ENCODE results near the gene ITGAE.
"Not testable (repeated sequence)": the region's sequence is repeated elsewhere in the genome, so short reads cannot be mapped to it uniquely, and the experiment has no call there.

Gene ITGAE

GRCh38 chr17:3761036-3761917 lies 39.7 kb downstream of the ITGAE start:
- DNase-seq (ENCODE audit: low read depth), result no peak

- no peak for DNase-seq (ENCODE audit: low read depth)
These were observed 41.3 kb downstream of the ITGAE start for GRCh38 chr17:3759597-3760216.

- no peak for DNase-seq (ENCODE audit: low read depth)
These were observed 45.5 kb downstream of the ITGAE start for GRCh38 chr17:3755335-3756030.

GRCh38 chr17:3754458-3755334 lies 46.3 kb downstream of the ITGAE start:
- no peak for DNase-seq (ENCODE audit: low read depth)

- no peak for DNase-seq (ENCODE audit: low read depth)
These were observed 46.9 kb downstream of the ITGAE start for GRCh38 chr17:3754066-3754457.

- no peak for DNase-seq (ENCODE audit: low read depth)
These were observed 47.4 kb downstream of the ITGAE start for GRCh38 chr17:3753624-3754023.

GRCh38 chr17:3751836-3752235 lies 49.2 kb downstream of the ITGAE start:
- no peak for DNase-seq (ENCODE audit: low read depth)

GRCh38 chr17:3750926-3751325 lies 50.1 kb downstream of the ITGAE start:
- DNase-seq (ENCODE audit: low read depth), result no peak

GRCh38 chr17:3750296-3750695 lies 50.7 kb downstream of the ITGAE start:
- DNase-seq (ENCODE audit: low read depth), result no peak

- DNase-seq (ENCODE audit: low read depth), result no peak
These were observed 52.4 kb downstream of the ITGAE start for GRCh38 chr17:3748576-3748975.

- DNase-seq (ENCODE audit: low read depth), result no peak
These were observed 53.2 kb downstream of the ITGAE start for GRCh38 chr17:3747805-3748204.

- DNase-seq (ENCODE audit: low read depth), result no peak
These were observed 55.9 kb downstream of the ITGAE start for GRCh38 chr17:3745071-3745470.

GRCh38 chr17:3744014-3744413 lies 57.0 kb downstream of the ITGAE start:
- DNase-seq (ENCODE audit: low read depth), result no peak

GRCh38 chr17:3740611-3741073 lies 60.3 kb downstream of the ITGAE start:
- no peak for DNase-seq (ENCODE audit: low read depth)

- DNase-seq (ENCODE audit: low read depth), result no peak
These were observed 61.4 kb downstream of the ITGAE start for GRCh38 chr17:3739422-3740124.

- DNase-seq (ENCODE audit: low read depth), result no peak
These were observed 62.3 kb downstream of the ITGAE start for GRCh38 chr17:3738562-3739295.

- no peak for DNase-seq (ENCODE audit: low read depth)
These were observed 65.5 kb downstream of the ITGAE start for GRCh38 chr17:3735515-3735914.

- DNase-seq (ENCODE audit: low read depth), result not testable (repeated sequence)
These were observed 66.1 kb downstream of the ITGAE start for GRCh38 chr17:3734911-3735276.

- no peak for DNase-seq (ENCODE audit: low read depth)
These were observed 68.8 kb downstream of the ITGAE start for GRCh38 chr17:3732210-3732621.

- DNase-seq (ENCODE audit: low read depth), result no peak
These were observed 70.0 kb downstream of the ITGAE start for GRCh38 chr17:3730881-3731429.
